Right lobe of liver (tissue), 6 donors: ENCODE results near the gene RCAN2. TPM values are rescaled to one million over a fixed set of nuclear protein-coding genes. Genes with fewer than 3 reads are reported as not detected.

ENCODE experiments used
- ATAC-seq, 4 donors: fragments of 200-7000 bp; cut with Tn5 transposase; one replicate each; pipeline ENCODE4 v1.9.1; 2020; ENCODE audit warnings: mild to moderate bottlenecking in 4 of 4, moderate library complexity in 4 of 4
- DNase-seq, 3 donors: peaks; one replicate each; pipeline ENCODE4 v3.0.0-alpha.2; 2020
- H3K27ac ChIP-seq, 3 donors: fragments of 200-600 bp; one replicate each; pipeline ENCODE4 v1.8.0; 2022
- H3K27me3 ChIP-seq, 2 donors: fragments of 200-600 bp; one replicate each; pipeline ENCODE4 v1.8.0; 2022
- H3K36me3 ChIP-seq, 4 donors: fragments of 200-600 bp; sonication (generic) in 1 of 4; one replicate each; pipeline versions ENCODE4 v1.5.1 to v1.8.0; 2017 to 2022; ENCODE audit warnings: control low read depth in 1 of 4
- H3K4me1 ChIP-seq, 4 donors: fragments of 200-600 bp; sonication (generic) in 1 of 4; one replicate each; pipeline versions ENCODE4 v1.5.1 to v1.8.0; 2017 to 2022; ENCODE audit warnings: control low read depth in 1 of 4
- H3K4me3 ChIP-seq, 3 donors: fragments of 200-600 bp; one replicate each; pipeline ENCODE4 v1.8.0; 2022
- H3K9me3 ChIP-seq, 4 donors: fragments of 200-600 bp; sonication (generic) in 1 of 4; one replicate each; pipeline versions ENCODE4 v1.5.1 to v1.8.0; 2017 to 2022; ENCODE audit warnings: control low read depth in 1 of 4
- POLR2A ChIP-seq: fragments of 450-650 bp; IDR thresholded peaks from one replicate; pipeline ENCODE4 v1.6.1; 2017; ENCODE audit warnings: antibody characterized with exemption, mild to moderate bottlenecking
- WGBS: methylation state at CpG from one replicate; pipeline ENCODE4 v1.1.6; 2018; ENCODE audit warnings: low coverage, low lambda C conversion rate; ENCODE audit not compliant: insufficient coverage; ENCODE audit errors: missing lambda C conversion rate; 5-methylcytosine and 5-hydroxymethylcytosine counted together
- intact Hi-C, 2 donors: fragments of 100-400 bp; cut with DNase I; formaldehyde crosslinking; loops; one replicate each; pipeline versions ENCODE4 v1.11.2 to v1.14.1; 2022
- total RNA-seq, 6 experiments: library from RNA; depleted of rRNA in 2 of 6; stranded (reverse); fragments of >200 nt in 2 of 6; fragmentation: NEBNext Ultra II Directional in 3 of 6; extraction: Animal tissue kit (Norgen Biotek cat#: 25700) in 3 of 6; gene quantifications; one replicate each; pipeline versions ENCODE4 v1.1.0 to v1.2.4, GENCODE V29; 2016 to 2023
- TF ChIP-seq, protein P1 (sequence below), 4 donors: fragments of 200-600 bp in 3 of 4; fragments of 450-650 bp in 1 of 4; IDR thresholded peaks; one replicate each; pipeline versions ENCODE4 v1.5.1 to v1.8.0; 2016 to 2022; ENCODE audit warnings: antibody characterized with exemption in 4 of 4, mild to moderate bottlenecking in 2 of 4
- donor health status: DM: no; HTN: yes; CAD: no.
- donor health status: DM: no; HTN: no; CAD: no.
- donor health status: DM: no; HTN: no; CAD: no.
- donor health status: DM: no; HTN: yes; CAD: no.
- donor health status: DM: no; HTN: yes; CAD: no.

RCAN2 gene
- total RNA-seq, 6 experiments from 2014 or later = 0.77 to 4.5 (median 1.9) TPM

DNA sequence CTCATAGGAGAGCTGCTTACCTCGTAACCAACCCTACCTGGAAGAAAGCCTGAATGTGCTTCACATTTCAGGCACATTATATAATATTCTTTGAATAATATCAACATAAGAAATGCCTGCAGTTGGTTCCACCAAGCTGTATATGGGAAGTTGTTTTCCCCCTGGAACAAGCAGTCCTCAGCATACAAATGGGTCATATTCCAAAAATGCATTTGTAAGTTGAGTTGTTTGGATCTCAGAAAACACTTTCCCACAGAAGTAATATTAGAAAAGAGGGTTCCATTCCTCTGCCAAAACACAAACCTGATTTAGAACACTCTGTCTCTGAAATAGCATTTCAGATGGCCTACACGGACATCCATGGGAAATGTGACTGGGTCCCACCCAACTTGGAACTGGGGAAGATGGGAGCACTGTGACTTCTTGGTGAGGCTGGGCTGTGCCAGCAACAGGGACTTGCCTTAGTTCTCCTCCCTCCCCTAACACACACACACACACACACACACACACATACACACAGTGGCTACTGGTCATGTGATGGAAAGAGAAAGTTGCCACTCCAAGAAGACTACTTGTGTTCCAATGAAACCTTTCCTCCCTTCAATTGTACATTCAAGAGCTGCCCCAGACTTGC is 11.4 kb upstream of the RCAN2 start:
- no peak overlapping the region for H3K4me3 ChIP-seq
- DNase-seq (no peak), ATAC-seq (no peak)
- no peaks in the 10 kb centered on the region for H3K27me3 ChIP-seq
- TF ChIP-seq, protein P1, sequence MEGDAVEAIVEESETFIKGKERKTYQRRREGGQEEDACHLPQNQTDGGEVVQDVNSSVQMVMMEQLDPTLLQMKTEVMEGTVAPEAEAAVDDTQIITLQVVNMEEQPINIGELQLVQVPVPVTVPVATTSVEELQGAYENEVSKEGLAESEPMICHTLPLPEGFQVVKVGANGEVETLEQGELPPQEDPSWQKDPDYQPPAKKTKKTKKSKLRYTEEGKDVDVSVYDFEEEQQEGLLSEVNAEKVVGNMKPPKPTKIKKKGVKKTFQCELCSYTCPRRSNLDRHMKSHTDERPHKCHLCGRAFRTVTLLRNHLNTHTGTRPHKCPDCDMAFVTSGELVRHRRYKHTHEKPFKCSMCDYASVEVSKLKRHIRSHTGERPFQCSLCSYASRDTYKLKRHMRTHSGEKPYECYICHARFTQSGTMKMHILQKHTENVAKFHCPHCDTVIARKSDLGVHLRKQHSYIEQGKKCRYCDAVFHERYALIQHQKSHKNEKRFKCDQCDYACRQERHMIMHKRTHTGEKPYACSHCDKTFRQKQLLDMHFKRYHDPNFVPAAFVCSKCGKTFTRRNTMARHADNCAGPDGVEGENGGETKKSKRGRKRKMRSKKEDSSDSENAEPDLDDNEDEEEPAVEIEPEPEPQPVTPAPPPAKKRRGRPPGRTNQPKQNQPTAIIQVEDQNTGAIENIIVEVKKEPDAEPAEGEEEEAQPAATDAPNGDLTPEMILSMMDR (IDR thresholded peaks at IDR 0.05) = no peak
- TF ChIP-seq POLR2A = no peak
- H3K4me1 ChIP-seq = peaks cover 0 to 11% (median 2%) of the 10 kb centered on the region in 4 donors
- intact Hi-C loops = no loop called here
- H3K9me3 ChIP-seq = no peaks in the 10 kb centered on the region
- H3K27ac ChIP-seq = no peak overlapping the region
- 88% methylated on average over 1 of the region's 2 CpGs for WGBS
- no peaks in the 10 kb centered on the region for H3K36me3 ChIP-seq

DNA sequence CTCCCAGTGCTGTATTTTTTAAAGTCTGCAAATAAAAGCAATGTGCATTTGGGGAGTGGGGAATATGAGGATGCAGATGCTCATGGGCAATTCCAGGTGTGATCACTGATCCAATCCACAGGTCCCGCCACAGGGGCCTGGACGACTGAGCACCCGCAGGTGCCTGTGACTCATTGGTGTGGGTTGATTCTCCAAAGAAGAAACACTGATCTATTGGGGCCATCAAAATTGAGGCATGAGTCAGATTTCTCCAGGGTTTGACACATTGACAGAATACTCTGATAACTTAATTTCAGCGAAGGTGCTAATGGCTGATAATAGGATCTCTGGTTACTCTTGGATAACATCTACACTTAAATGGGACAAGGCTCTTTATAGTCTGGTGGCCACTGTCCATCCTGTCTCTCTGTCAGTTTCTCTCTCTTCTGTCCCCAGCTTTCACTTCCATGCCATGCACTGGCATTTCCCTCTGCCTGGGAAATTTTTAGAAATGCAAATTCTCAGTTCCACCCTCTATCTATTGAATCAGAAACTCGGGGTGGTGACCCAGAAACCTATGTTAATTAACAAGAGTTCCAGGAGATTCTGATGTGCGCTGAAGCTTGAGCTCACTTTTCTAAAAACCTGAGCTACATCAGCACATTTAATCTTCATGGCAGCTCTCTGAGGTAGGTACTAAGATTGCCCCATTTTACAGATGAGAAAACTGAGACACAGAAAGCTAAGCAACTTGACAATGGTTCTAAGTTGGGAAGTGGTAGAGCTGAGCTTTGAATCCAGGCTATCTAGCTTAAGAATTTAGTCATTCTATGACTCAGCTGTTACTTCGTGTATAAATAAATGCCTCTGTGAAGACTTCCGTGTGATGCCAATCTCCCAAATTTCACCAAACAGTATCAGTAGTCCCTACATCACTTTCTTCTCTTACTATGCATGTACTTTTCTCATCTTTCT is 10.2 kb upstream of the RCAN2 start:
- Histone ChIP-seq H3K4me3 (no peak overlapping the region), H3K4me1 (no peaks in the 10 kb centered on the region), H3K36me3 (no peaks in the 10 kb centered on the region), H3K27me3 (no peaks in the 10 kb centered on the region), H3K27ac (no peak overlapping the region), H3K9me3 (no peaks in the 10 kb centered on the region)
- intact Hi-C loops = no loop called here
- ATAC-seq (no peak), DNase-seq (no peak)
- 77% methylated on average over 5 of the region's 8 CpGs for WGBS
- TF ChIP-seq POLR2A = no peak
- TF ChIP-seq, protein P1 (IDR thresholded peaks at IDR 0.05) = no peak

DNA sequence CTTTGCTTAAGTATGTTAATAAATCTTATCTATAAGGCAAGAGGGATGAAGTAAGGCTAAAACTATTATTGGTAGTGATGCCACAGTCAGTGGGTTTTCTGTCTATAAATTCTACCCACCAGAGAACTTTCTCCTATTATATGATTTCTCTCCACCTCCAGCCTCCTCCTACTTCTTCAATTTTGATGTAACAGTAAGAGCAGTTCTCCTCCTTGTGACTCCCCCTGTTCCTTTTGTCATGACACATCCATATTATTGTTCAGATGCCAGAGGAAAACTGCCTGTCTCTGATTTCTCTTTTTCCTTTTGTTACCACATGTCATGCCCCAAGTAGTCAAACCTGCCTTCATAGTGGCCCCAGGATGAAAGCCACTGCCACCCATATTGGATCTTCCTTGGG is 9.1 kb upstream of the RCAN2 start:
- intact Hi-C loops = no loop called here
- no peaks in the 10 kb centered on the region for H3K27me3 ChIP-seq
- ATAC-seq = no peak
- DNase-seq = no peak
- H3K4me3 ChIP-seq = no peak overlapping the region
- H3K4me1 ChIP-seq = no peaks in the 10 kb centered on the region
- no peaks in the 10 kb centered on the region for H3K36me3 ChIP-seq
- H3K27ac ChIP-seq = no peak overlapping the region
- H3K9me3 ChIP-seq = no peaks in the 10 kb centered on the region
- no peak for TF ChIP-seq POLR2A
- TF ChIP-seq, protein P1 (IDR thresholded peaks at IDR 0.05) = no peak

DNA sequence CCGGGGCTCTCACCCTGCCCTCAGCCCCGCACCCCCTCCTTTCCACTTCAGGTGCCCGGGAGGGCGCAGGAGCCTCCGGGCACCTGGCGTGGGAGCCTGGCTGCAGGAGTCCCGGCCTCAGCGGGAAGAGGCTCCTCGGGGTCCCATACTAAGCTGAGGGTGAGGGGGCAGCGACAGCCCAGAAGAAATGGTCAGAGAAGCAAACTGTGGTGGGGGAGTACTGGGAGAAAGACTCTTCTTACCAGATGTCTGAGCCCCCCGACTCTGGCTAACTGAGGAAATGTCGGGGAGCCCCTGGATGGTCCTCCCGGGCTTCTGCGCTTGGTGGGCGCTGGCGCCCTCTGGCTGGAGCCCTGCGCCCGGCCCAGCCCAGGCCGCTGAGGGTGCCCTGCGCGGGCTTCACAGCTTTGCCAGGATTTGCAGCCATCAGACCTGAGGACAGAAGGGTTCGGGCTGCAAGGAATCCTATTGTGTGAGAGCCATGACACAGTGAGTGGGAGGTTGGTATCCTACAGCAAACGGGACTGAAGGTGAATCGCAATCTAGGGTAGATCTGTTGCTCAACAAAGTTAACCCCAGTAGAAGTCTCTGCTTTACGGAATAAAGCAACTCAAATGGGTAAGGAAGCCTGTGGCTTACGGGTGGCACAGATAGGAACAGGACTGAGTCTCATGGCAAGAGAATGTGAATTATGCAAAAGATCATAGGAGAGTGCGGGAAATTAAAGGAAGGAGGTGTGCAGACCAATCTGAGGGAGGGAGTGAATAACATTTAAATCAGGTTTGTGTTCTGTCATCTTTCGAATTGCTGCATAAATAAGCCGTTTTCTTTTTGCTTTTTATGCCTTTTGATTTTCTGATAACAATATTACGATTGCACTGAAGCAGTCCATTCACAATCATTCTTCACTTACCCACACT is 639 bp upstream of the RCAN2 start:
- TF ChIP-seq, protein P1 (IDR thresholded peaks at IDR 0.05) = peak; percentile 35 to 74 (median 64)
- TF ChIP-seq POLR2A = no peak
- ATAC-seq (peak; percentile 85 to 89 (median 87)), DNase-seq (peak; percentile 48 to 75 (median 63))
- Histone ChIP-seq H3K9me3 (no peaks in the 10 kb centered on the region), H3K27ac (peak overlapping the region in 1 of 3 donors; percentile 63), H3K4me1 (peaks cover 0 to 15% (median 0%) of the 10 kb centered on the region in 4 donors), H3K4me3 (peak overlapping the region; percentile 49 to 77 (median 54)), H3K36me3 (no peaks in the 10 kb centered on the region), H3K27me3 (no peaks in the 10 kb centered on the region)
- intact Hi-C loops = no loop called here
- WGBS = 11% methylated on average over 13 of the region's 30 CpGs
